HepG2 (cell line): Measurements from ENCODE around the gene DRC7. TPM values are rescaled to one million over a fixed set of nuclear protein-coding genes. Genes with fewer than 3 reads are reported as not detected.

ENCODE experiments used
- FOXA3 ChIP-seq: IDR thresholded peaks from 2 replicates; pipeline ENCODE4 v1.6.1; 2016; ENCODE audit warnings: missing genetic modification reagents, missing compliant biosample characterization
- HES4 ChIP-seq: sonication (generic); formaldehyde crosslinking; IDR thresholded peaks from 2 replicates; pipeline ENCODE4 v1.9.0; 2021; ENCODE audit warnings: mild to moderate bottlenecking, missing genetic modification reagents, borderline replicate concordance
- HNF4A ChIP-seq: sonication (generic); formaldehyde crosslinking; IDR thresholded peaks from 2 replicates; pipeline ENCODE4 v1.4.0; 2020; ENCODE audit warnings: missing genetic modification reagents
- IKZF4 ChIP-seq: sonication (generic); formaldehyde crosslinking; IDR thresholded peaks from 2 replicates; pipeline ENCODE4 v1.5.1; 2020; ENCODE audit warnings: borderline replicate concordance, mild to moderate bottlenecking, low read depth, missing genetic modification reagents; ENCODE audit errors: not compliant biosample characterization
- KDM3A ChIP-seq: IDR thresholded peaks from 2 replicates; pipeline ENCODE4 v1.6.1; 2018; ENCODE audit warnings: low read depth, missing compliant biosample characterization
- MED1 ChIP-seq: sonication (generic); formaldehyde crosslinking; IDR thresholded peaks from 2 replicates; pipeline ENCODE4 v1.4.0; 2020; ENCODE audit warnings: missing genetic modification reagents
- RFXANK ChIP-seq: IDR thresholded peaks from 2 replicates; pipeline ENCODE4 v1.6.1; 2016
- SNRNP70 ChIP-seq: fragments of 200-400 bp; formaldehyde crosslinking; IDR thresholded peaks from 2 replicates; pipeline ENCODE4 v1.6.1; 2017; ENCODE audit warnings: mild to moderate bottlenecking, low read depth, low read length, moderate library complexity
- SOX13 ChIP-seq, 3 experiments: fragments of 450-650 bp in 1 of 3; sonication (generic) in 1 of 3; formaldehyde crosslinking in 1 of 3; IDR thresholded peaks in 2 of 3; conservative IDR thresholded peaks in 1 of 3; 2 replicates each; pipeline versions ENCODE4 v1.5.0 to v1.6.1; 2016 to 2020; ENCODE audit warnings: antibody characterized with exemption in 1 of 3, mild to moderate bottlenecking in 1 of 3, missing compliant biosample characterization in 1 of 3, missing genetic modification reagents in 1 of 3, moderate library complexity in 1 of 3
- ZFX ChIP-seq: sonication (generic); formaldehyde crosslinking; IDR thresholded peaks from 2 replicates; pipeline ENCODE4 v1.4.0; 2020; ENCODE audit warnings: mild to moderate bottlenecking, low read depth, missing genetic modification reagents, moderate library complexity
- ZMAT3 ChIP-seq: sonication (generic); formaldehyde crosslinking; conservative IDR thresholded peaks from 2 replicates; pipeline ENCODE4 v1.7.0; 2021; ENCODE audit warnings: missing genetic modification reagents
- ZNF235 ChIP-seq: sonication (generic); formaldehyde crosslinking; IDR thresholded peaks from 2 replicates; pipeline ENCODE4 v1.8.1; 2023; ENCODE audit warnings: mild to moderate bottlenecking, missing genetic modification reagents, borderline replicate concordance
- ZNF335 ChIP-seq: sonication (generic); formaldehyde crosslinking; IDR thresholded peaks from 2 replicates; pipeline ENCODE4 v1.4.0; 2020; ENCODE audit warnings: missing genetic modification reagents
- ZNF34 ChIP-seq: sonication (generic); formaldehyde crosslinking; IDR thresholded peaks from 2 replicates; pipeline ENCODE4 v1.4.0; 2020; ENCODE audit warnings: mild to moderate bottlenecking, missing genetic modification reagents, borderline replicate concordance
- ZNF670 ChIP-seq: sonication (generic); formaldehyde crosslinking; IDR thresholded peaks from 2 replicates; pipeline ENCODE4 v1.8.0; 2022; ENCODE audit warnings: mild to moderate bottlenecking, missing genetic modification reagents, borderline replicate concordance
- polyA plus RNA-seq, 8 experiments: library from polyadenylated mRNA; depleted of rRNA in 3 of 8; stranded (reverse) in 7 of 8; unstranded in 1 of 8; fragments of >200 nt; fragmentation: Illumina TruSeq in 4 of 8; extraction: Trizol in 4 of 8; gene quantifications; 2 replicates each; pipeline versions ENCODE4 v1.2.1 to v1.2.3, GENCODE V29; 2011 to 2016; ENCODE audit warnings: low read depth in 4 of 8, missing spikeins in 1 of 8, mixed read lengths in 1 of 8; ENCODE audit not compliant: insufficient read depth in 1 of 8
- total RNA-seq, 5 experiments: library from RNA; depleted of rRNA; stranded (reverse); fragments of >200 nt; fragmentation: Illumina TruSeq; extraction: Trizol; gene quantifications; 2 replicates each; pipeline ENCODE4 v1.2.3, GENCODE V29; 2016; ENCODE audit warnings: low read depth in 1 of 5
- TF ChIP-seq, protein P1 (sequence below): sonication (generic); formaldehyde crosslinking; IDR thresholded peaks from 2 replicates; pipeline ENCODE4 v1.4.0; 2020; ENCODE audit warnings: mild to moderate bottlenecking, missing genetic modification reagents
- TF ChIP-seq, protein P2 (sequence below): sonication (generic); formaldehyde crosslinking; IDR thresholded peaks from 2 replicates; pipeline ENCODE4 v1.8.1; 2023; ENCODE audit warnings: mild to moderate bottlenecking, inconsistent platforms, moderate library complexity, missing genetic modification reagents, borderline replicate concordance
- TF ChIP-seq, protein P3 (sequence below): sonication (generic); formaldehyde crosslinking; IDR thresholded peaks from 2 replicates; pipeline ENCODE4 v1.8.0; 2022; ENCODE audit warnings: missing genetic modification reagents, mild to moderate bottlenecking, borderline replicate concordance

DRC7 gene
- total and polyA plus RNA-seq, 2 of the 13 experiments (the other 11 are each of a cell fraction or from before 2014, with no cell fraction given): 2.7 to 3.4 TPM

DNA sequence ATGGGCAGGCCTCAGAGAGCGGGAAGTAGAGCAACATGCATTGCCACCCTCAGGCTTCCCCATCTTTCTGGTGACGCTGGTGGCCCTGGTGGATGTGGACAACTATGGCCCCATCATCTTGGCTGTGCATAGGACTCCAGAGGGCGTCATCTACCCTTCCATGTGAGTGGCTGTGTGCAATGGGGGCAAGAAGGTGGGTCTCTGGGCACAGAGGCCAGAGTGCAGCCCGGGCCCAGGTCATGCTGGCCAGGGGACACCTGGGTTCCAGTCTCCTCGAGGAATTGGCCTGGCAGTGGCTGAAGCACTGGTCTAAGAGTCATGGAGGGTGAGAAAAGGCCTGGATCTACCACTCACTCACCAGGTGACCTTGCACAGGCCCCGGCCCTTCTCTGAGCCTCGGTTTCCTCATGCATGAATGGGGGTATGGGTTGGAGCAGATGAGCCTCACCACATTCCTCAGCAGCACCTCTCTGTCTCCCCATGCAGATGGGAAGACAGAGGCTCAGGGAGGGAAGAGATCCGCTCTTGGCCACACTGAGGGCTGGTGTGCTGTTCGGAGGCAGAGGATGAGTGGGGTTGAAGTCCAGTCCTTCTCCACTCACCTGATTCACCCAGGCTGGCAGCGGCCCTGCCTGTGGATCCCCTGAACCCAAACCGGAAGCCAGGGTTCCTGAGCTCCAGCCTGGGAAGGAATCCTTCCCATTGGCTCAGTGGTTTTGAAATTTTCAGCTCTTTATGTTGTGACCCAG lies 33.7 kb upstream of the DRC7 start (continued):
- TF ChIP-seq SOX13 (IDR thresholded peaks at IDR 0.05): no peak
- TF ChIP-seq SOX13 (CRISPR knock-in tag; conservative IDR thresholded peaks at IDR 0.05 in 1 of 2, IDR thresholded peaks at IDR 0.05 in 1 of 2): 0 out of 4 replicates have a peak, but pooled peaks of 1 of the 2 experiments have one; percentile 12
- TF ChIP-seq ZNF34 (CRISPR knock-in tag): no peak
- TF ChIP-seq ZFX (CRISPR knock-in tag): peak; percentile 59; the same call in 1 of the 2 replicates
- TF ChIP-seq IKZF4 (CRISPR knock-in tag): peak; percentile 62
- peak; percentile 67 for TF ChIP-seq MED1
- peak; percentile 68; the same call in 1 of the 2 replicates for TF ChIP-seq KDM3A (CRISPR knock-in tag)
- TF ChIP-seq FOXA3 (CRISPR knock-in tag): 0 out of 2 replicates have a peak, but pooled peaks have one; percentile 19
- peak; percentile 86 for TF ChIP-seq HNF4A (CRISPR knock-in tag)
- TF ChIP-seq SNRNP70: no peak
- TF ChIP-seq, protein P1, sequence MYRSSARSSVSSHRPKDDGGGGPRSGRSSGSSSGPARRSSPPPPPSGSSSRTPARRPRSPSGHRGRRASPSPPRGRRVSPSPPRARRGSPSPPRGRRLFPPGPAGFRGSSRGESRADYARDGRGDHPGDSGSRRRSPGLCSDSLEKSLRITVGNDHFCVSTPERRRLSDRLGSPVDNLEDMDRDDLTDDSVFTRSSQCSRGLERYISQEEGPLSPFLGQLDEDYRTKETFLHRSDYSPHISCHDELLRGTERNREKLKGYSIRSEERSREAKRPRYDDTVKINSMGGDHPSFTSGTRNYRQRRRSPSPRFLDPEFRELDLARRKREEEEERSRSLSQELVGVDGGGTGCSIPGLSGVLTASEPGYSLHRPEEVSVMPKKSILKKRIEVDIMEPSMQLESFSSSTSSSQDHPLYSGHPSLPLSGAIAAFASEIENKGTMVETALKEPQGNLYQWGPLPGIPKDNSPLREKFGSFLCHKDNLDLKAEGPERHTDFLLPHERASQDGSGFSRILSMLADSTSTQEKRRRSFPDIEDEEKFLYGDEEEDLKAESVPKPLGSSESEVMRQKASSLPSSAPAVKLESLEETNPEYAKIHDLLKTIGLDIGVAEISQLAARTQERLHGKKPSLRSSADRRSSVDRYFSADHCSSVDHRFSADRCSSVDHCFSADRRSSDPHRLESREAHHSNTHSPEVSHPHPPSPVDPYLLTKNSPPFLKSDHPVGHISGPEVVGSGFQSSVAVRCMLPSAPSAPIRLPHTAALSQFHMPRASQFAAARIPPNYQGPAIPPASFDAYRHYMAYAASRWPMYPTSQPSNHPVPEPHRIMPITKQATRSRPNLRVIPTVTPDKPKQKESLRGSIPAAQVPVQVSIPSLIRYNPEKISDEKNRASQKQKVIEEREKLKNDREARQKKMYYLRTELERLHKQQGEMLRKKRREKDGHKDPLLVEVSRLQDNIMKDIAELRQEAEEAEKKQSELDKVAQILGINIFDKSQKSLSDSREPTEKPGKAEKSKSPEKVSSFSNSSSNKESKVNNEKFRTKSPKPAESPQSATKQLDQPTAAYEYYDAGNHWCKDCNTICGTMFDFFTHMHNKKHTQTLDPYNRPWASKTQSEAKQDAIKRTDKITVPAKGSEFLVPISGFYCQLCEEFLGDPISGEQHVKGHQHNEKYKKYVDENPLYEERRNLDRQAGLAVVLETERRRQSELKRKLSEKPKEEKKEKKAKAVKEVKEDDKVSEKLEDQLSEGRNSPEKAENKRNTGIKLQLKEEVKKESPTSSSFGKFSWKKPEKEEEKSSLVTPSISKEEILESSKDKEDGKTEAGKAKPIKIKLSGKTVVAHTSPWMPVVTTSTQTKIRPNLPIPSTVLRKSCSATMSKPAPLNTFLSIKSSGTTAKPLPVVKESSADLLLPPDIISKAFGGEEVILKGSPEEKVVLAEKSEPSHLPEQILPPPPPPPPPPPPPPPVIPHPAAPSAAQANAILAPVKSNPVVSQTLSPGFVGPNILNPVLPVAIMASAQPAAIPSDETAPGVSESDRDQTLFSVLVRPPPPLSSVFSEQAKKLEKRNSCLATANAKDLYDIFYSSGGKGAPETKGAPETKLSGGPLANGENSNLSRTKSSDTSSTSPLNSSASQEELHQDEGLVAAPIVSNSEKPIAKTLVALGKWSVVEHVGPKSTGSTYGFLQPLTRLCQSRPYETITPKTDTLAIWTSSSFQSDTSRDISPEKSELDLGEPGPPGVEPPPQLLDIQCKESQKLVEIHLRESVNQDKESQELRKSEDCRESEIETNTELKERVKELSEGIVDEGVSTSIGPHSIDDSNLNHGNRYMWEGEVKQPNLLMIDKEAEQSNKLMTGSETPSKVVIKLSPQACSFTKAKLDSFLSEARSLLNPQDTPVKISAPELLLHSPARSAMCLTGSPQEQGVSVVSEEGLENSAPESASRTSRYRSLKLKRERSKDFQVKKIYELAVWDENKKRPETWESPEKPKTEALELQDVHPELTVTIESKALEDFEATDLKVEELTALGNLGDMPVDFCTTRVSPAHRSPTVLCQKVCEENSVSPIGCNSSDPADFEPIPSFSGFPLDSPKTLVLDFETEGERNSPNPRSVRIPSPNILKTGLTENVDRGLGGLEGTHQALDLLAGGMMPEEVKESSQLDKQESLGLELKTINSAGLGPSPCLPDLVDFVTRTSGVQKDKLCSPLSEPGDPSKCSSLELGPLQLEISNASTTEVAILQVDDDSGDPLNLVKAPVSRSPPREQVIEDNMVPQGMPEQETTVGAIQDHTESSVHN: peak; percentile 24; the same call in 1 of the 2 replicates
- TF ChIP-seq, protein P2, sequence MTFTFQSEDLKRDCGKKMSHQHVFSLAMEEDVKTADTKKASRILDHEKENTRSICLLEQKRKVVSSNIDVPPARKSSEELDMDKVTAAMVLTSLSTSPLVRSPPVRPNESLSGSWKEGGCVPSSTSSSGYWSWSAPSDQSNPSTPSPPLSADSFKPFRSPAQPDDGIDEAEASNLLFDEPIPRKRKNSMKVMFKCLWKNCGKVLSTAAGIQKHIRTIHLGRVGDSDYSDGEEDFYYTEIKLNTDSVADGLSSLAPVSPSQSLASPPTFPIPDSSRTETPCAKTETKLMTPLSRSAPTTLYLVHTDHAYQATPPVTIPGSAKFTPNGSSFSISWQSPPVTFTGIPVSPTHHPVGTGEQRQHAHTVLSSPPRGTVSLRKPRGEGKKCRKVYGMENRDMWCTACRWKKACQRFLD: no peak
- no peak for TF ChIP-seq ZNF335 (CRISPR knock-in tag)
- TF ChIP-seq HES4 (CRISPR knock-in tag): peak; percentile 62; the same call in 1 of the 2 replicates
- TF ChIP-seq ZNF235 (CRISPR knock-in tag): 0 out of 2 replicates have a peak, but pooled peaks have one; percentile 29
- peak; percentile 53; the same call in 1 of the 2 replicates for TF ChIP-seq ZMAT3 (CRISPR knock-in tag)
- TF ChIP-seq, protein P3, sequence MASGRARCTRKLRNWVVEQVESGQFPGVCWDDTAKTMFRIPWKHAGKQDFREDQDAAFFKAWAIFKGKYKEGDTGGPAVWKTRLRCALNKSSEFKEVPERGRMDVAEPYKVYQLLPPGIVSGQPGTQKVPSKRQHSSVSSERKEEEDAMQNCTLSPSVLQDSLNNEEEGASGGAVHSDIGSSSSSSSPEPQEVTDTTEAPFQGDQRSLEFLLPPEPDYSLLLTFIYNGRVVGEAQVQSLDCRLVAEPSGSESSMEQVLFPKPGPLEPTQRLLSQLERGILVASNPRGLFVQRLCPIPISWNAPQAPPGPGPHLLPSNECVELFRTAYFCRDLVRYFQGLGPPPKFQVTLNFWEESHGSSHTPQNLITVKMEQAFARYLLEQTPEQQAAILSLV (CRISPR knock-in tag): 0 out of 2 replicates have a peak, but pooled peaks have one; percentile 66
- TF ChIP-seq RFXANK (CRISPR knock-in tag): no peak
- 0 out of 2 replicates have a peak, but pooled peaks have one; percentile 41 for TF ChIP-seq ZNF670 (CRISPR knock-in tag)
